GM21390 (cell line): ENCODE results near the gene LHX4.
"Not testable (repeated sequence)": the region's sequence is repeated elsewhere in the genome, so short reads cannot be mapped to it uniquely, and the experiment has no call there.

ENCODE experiments used
- ATAC-seq: cut with Tn5 transposase; IDR thresholded peaks from one replicate; pipeline ENCODE4 v1.9.1; 2021; ENCODE audit not compliant: unreplicated experiment

LHX4 gene

DNA sequence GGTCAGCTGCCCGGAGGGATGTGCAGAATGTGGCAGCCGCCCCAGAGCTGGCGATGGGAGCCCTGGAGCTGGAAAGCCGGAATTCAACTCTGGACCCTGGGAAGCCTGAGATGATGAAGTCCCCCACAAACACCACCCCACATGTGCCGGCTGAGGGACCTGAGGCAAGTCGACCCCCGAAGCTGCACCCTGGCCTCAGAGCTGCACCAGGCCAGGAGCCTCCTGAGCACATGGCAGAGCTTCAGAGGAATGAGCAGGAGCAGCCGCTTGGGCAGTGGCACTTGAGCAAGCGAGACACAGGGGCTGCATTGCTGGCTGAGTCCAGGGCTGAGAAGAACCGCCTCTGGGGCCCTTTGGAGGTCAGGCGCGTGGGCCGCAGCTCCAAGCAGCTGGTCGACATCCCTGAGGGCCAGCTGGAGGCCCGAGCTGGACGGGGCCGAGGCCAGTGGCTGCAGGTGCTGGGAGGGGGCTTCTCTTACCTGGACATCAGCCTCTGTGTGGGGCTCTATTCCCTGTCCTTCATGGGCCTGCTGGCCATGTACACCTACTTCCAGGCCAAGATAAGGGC, 33.5 kb upstream of the LHX4 start:
- ATAC-seq, result no peak

DNA sequence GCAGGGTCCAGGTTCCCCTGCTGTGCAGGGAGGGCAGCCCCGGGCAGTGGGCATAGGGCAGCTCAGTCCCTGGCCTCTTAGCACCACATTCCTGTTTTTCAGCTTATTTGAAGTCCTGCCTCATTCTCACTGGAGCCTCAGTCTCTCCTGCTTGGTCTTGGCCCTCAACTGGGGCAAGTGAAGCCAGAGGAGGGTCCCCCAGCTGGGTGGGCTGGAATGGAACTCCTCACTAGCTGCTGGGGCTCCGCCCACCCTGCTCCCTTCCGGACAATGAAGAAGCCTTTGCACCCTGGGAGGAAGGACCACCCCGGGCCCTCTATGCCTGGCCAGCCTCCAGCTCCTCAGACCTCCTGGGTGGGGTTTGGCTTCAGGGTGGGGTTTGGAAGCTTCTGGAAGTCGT, 32.8 kb upstream of the LHX4 start:
- ATAC-seq, result no peak

DNA sequence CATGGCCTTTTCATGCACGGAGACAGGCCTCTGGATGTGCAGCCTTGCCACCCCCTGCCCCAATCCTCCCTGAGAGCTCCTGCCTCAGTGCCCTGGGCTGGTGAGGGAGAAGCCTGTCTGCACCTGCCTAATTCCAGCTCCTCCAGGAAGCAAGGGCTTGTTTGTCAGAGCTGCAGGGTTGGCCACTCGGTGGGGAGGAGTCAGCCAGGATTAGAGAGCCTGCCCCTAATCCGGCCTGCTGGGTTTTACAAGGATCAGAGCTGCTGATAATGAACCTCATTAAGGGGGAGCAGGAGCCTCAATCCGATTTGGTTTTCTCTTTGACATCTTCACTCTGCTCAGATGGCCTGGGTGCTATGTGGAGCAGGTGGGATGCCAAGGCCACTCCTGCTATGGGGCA, 31.9 kb upstream of the LHX4 start:
- ATAC-seq, result no peak

DNA sequence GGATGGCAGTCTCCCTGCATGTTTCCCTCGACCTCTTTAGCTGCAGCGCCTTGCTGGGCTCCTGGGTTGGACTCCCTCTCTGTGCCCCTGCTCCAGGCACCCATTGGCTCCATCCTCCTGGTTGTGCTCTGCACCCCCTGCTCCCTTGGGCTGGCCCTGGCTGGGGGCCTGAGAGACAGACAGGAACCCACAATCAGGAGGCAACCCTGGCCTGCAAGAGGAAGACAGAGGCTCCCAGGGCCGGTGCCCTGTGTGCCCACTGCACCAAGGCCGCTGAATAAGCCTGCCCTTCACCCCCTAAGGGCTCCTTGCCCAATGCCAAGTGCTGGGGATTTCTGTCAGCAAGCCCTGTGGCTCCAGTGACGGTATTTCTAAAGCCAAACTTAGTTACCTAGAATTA, 31.5 kb upstream of the LHX4 start:
- no peak for ATAC-seq

DNA sequence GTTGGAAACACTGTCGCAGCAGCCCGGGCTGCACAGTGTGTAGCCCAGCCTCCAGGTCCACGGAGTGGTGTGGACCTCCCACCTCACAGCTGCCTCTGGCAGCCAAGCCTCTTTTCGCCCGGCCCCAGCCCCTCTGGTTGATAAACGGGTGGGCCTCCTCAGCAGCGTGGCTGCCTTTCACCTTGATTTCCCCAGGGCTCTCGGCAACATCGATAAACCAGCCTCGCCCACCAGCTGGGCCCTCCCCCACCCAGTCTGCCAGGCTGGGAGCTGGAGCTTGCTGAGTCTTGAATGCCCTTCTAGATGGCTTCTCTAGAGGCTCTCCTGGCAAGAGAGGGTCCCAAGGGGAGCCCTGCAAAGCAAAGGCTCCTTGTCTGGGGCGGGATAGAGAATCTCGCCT, 31.0 kb upstream of the LHX4 start:
- ATAC-seq, result no peak

DNA sequence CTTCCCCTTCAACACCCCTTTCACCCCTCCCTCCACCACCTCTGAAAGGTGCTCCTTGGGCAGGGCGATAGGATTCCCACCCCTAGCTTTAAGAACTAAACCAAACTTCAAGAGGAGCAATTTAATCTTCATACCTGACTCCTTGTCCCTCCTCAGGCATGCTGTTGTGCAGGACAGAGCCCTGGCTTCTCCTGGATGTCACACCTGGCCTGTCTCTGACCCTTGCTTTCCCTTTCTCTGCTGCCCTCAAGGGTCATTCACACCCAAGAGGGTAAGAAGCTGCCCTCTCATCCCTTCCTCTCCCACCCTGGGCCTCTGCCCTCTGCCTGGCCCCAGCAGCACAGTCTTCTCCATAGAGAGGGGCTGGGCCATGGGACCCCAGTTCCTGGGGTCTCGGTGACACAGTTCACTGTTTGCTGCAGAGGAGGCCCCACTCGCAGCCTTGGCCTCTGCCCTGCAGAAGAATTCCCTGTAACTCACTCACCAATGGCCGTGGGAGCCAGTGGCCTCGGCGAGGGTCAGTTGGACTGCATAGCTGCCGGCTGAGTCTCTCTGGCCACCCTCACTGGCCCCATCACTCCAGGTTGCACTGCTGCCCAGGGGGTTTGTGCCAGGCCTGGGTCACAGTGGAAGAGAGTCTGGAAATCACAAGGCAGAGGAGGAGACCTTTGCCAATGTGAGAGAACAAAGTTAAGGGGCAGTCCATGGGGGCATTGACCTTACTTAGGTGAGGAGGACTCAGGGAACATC, 28.4 kb upstream of the LHX4 start:
- no peak for ATAC-seq

DNA sequence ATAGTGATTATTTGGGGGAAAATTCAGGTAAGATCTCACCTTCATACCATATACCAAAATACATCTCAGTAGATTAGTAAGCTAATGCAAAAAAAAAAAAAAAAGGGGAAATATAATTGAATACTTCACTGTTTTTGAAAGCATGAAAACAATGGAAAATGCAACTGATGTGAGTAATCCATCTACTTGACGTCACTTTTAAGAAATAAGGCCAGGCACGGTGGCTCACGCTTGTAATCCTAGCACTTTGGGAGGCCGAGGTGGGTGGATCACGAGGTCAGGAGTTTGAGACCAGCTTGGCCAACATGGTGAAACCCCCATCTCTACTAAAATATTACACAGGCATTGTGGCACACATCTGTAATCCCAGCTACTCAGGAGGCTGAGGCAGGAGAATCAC, 27.5 kb upstream of the LHX4 start:
- not testable (repeated sequence) for ATAC-seq

DNA sequence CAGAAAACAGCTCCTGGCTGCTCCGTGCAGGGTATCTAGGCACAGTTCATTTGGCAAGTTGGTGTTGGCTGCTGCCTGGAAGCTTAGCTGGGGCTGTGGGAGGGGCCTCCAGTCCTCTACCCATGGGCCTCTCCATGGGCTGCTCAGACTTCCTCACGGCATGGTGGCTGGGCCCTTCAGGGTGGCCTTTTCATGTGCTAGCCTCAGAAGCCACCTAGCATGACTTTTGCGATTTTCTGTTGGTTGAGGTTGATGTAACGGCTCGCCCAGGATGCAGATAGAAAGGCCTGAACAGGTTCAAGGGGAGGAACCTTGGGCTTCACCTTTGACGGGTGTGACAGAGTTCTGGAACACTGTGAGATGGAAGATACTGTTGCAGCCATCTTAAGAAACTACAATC, 25.8 kb upstream of the LHX4 start:
- no peak for ATAC-seq

DNA sequence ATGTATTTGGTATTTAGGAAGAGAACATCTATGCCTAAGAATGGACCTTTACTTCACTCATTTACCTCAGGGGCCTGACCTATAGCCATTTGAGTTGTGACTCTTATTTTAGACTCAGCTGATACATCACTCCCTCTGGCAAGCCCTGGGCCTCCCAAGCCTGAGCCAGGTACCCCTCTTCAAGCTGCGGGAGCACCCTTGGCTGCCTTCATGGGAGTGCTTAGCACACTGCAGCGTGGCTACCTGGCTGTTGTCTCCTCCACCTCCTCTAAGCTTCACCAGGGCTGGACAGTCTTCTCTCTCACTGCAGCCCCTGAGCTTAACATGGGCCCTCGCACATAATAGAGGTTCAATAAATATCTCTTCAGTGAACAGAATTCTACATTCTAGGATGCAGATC, 23.5 kb upstream of the LHX4 start:
- no peak for ATAC-seq

DNA sequence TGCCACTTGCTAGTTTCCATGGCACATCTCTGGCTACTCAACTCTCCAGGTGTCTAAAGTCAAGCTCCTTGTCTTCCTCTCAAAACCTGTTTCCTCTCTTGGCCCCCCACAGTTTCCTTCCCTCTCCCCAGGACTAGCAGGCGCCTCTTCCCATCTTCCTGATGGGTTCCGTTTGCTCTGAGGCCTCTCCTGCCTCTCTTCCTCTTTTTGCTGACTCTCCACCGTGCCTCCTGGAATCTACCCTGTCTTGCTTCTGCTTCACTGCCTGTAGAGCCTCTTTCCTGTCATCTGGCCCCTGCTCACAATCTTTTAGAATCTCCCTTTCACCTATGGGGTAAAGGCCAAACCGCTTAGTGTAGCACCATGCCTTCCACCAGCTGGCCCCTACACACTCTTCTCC, 21.8 kb upstream of the LHX4 start:
- no peak for ATAC-seq

DNA sequence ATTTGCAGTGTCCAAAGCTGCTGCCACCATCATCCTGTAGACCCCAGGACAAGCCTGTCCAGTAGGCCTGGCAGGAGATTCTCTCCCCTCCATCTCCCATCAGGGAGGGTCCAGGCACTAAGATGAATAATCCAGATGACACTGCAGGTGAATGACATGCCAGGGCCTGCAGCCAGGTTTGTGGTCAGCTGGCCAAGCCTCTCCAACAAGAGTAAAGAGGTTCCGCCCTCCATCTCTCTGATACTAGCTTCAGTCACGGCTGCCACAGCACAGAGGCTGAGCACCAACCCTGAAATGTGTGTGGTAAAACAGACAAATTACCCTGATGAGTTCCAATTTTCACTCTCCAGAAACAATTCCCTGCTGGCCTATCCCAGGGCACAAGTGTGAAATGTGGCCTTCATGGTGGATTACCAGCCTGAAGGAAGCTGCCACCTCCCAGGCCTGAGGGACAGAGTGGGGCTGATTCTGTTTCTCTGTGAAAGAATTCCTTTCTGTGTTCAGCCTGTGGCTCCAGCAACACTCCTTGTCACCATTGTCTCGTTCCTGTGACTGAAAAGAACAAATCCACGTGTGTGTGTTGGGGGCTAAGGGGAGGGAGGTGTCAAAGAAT, 19.9 kb upstream of the LHX4 start:
- no peak for ATAC-seq

DNA sequence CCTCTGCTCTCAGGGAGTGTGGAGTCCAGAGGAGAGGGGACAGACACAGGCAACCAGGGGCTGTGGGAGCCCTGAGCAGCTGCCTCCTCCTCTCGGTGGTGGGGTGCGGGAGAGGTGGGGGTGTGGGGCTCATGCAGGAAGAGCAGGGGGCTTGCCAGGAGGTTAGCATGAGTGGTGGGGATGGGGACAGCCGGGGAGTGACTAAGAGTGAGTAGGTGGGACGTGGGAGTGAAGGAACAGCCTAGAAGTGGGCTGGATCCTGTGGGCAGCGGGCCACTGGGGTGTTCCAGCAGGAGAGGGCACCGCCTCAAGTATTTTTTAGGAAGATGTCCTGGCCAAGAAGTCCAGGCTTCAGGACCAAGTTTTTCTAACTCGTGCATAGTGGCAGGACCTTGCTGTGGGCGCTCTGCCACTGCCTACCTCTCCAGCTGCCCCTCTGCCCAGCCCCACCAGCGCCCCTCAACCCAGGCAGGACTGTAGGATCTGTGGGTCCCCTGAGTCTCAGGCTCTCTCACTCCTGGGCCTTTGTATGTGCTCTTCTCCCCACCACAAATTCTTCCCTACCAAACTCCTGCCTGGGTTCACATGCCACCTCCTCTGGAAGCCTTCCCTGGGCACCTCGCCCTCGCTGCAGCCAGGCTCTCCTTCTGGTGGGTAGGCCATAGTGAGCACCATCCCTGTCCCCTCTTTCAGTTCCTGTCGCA, 18.8 kb upstream of the LHX4 start:
- ATAC-seq, result no peak

DNA sequence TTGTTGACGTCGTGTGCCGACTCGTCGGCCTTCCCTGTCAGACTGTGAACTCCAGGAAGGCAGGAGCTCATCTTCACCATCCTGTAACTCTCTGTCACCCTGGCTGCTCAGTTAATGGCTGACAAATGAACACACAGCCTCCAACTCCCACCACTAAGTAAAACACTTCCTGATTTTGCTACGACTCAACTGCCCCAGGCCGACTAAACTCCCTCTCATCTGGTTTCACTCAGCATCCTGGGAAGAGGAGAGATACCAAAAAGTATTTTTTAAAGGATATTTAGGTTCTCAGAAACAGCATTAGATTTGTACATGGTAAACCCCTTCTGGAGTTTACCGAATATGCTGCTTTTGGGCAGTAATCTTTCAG, 18.2 kb upstream of the LHX4 start:
- ATAC-seq, result no peak

DNA sequence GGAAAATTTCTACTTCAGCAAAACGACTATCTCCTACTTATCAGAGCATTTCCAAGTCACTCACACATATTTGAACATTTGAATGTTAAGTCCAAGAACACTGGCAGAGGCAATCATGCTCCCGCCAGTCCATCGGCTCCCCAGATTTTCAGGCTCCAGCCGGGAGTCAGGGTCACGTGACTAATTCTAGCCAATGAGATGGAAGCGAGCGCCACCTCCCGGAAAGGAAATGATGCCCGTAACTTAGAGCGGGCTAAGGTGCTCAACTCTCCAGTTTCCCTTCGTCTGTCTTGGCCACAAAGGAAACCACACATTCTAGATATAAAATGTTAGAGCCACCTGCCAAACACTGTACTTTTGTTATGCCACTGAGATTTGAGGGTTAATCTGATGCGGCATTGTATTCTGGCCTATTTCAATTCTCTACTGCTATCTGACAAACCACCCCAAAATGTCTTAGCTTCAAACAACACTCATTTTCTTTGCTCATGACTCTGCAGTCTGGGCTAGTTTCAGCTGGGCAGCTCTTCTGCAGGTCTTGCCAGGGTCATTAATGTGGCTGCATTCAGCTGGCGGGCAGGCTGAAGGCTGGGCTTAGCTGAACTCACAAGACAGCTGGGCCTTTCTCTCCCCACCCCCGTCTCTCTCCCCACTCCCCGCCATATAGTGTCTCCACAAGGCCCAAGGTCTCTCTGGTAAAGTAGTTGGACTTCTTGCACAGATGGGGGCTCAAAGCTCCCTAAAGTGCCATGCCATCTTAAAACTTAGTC, 16.5 kb upstream of the LHX4 start:
- ATAC-seq, result no peak

DNA sequence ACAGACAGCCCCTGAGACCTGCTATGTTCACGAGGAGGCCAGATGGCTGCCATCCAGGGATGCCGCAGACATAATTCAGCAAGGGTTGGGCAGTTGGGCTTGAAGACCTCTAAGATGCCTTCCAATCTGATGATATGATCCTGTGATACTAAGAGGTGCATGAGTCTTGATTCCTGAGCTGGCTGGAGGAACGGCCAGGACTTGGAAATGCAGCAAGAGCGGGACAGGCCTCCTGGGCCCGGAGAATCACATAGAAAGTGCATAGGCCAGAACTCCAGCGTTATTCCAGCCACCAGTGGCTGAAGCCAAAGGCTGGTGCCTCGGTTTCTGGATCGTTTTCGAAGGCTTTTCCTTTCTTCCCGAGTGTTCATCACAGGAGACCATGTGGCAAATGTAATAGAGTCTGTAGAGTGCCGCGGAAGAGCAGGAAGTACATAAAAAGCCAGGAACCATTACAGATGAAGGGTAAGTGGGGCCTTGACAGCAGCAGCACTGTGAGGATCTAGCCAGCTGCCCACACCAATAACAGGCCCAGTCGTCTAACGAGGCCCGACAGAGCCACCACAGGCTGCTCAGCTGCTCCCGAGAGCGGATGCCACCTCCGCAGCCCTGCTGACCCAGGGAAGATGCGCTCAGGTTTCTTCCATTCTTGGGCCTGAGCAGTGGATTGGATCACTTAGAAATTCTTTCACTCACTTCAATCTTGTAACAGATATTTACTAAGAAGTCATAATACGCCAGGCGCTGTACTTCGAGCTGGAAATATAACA, 14.0 kb upstream of the LHX4 start:
- no peak for ATAC-seq

DNA sequence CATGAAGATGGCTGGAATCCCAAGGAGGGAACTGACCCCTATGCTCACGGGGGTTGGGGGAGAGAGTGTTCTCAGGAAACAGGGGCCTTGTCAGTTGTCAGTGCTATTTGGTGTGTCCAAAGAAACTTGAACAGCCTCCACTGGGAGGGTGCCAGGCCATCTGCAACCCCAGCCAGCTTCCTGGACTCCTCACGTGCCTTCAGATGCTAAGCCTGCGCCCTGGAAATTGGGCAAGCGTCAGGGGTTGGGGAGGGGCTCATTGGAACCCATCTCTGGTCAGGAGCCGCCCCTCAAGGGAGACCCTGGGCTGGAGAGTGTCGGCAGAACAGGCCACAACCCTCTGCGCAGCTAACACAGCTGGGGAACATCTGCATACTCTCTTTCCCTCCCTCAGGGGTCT, 13.1 kb upstream of the LHX4 start:
- ATAC-seq, result no peak

DNA sequence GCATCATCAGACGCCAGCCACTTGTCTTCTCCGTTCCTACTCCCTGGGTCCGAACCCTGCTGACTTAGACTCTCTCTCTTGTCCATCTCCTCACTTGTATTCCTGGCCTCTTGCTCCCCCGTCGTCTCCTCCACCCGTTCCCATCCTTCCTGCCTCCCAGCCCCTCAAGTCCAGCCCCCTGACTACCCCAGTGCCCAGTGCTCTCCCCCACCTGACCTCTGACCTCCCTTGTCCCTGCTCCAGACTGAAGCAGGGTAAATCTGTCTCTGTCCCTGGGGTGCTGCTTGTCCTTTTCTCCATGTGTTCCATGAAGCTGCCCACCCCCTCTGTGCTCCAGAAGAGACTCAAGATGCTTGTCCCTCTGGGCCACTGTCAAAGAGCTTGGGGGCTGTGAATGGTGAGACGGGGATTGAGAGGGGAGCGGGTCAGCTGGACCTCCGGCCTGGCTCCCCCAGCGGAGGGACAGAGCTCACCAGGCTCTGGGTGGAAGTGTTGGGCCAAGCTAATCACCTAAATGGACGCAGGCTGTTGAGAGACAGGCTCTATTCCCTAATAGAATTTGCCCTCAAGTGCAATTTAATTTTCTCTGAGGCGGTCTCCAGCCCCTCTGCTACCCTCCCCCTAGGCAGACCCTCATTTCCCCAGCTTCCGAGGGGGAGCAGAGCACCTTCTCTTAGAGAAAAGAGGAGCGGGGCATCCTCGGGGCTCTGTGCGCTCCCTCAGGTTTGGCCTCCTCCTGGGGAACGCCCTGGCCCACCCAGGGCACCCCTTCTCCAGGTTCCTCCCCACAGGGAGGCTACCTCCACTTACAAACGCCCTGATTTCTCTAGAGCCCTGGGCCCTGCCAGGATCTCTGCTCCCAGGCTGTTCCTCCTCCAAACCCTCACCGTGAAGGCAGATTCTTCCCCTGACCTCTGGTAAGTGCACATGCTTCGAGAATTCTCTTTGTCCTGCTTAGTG, 11.0 kb upstream of the LHX4 start:
- no peak for ATAC-seq

DNA sequence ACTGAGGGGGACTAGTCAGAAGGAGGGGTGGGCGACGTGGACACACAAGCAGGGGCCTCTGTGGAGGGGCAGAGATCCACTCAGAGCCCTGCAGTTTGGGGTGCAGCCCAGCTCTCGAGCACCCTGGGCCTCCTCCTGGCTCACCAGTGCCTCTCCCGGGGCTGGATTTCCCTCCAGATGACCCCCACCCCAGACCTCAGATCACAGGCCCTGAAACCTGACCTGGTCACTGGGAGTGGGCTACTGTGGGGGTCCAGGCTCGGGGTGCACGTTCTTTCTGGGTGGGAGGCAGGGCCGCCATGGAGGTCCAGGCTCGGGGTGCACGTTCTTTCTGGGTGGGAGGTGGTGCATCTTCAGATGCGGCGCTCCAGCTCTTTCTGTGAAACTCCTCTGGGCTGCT, 10.3 kb upstream of the LHX4 start:
- no peak for ATAC-seq

DNA sequence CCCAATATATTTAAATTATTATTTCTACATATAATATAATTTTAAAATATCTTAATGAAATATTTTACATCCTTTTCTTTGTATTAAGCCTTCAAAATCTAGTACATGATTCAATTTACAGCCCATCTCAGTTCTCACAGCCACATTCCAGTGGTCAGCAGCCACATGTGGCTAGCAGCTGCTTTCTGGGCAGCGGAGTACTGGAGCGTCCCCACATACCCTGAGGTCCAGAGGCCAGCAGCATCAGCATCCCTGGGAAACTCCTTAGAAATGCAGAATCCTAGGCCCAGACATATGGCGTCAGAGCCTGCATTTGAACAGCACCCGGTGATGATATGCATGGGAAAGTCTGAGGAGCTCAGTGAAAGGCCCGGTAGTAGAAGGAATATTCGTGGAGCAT, 8.6 kb upstream of the LHX4 start:
- ATAC-seq, result no peak

DNA sequence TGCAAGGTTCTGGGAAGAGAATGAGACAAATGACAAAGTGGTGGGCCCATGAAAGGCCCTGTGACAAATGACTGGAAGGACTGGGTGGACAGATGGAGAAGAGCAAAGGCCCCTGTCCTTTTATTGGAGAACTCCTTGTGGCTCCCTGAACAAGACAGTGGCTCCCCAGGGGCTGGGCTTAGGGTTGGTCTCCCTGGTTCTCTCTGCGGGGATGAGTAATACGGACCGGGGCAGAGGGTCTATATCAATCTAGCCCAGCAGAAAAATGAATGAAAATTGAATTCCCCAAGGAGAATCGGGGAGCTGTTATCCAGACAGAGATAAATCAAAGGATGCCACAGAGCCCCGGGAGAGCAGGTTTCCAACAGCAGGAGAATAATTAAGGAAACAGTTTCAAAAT, 5.2 kb upstream of the LHX4 start:
- ATAC-seq, result no peak
